ENCODE results near the gene TMEM30B.

DNA sequence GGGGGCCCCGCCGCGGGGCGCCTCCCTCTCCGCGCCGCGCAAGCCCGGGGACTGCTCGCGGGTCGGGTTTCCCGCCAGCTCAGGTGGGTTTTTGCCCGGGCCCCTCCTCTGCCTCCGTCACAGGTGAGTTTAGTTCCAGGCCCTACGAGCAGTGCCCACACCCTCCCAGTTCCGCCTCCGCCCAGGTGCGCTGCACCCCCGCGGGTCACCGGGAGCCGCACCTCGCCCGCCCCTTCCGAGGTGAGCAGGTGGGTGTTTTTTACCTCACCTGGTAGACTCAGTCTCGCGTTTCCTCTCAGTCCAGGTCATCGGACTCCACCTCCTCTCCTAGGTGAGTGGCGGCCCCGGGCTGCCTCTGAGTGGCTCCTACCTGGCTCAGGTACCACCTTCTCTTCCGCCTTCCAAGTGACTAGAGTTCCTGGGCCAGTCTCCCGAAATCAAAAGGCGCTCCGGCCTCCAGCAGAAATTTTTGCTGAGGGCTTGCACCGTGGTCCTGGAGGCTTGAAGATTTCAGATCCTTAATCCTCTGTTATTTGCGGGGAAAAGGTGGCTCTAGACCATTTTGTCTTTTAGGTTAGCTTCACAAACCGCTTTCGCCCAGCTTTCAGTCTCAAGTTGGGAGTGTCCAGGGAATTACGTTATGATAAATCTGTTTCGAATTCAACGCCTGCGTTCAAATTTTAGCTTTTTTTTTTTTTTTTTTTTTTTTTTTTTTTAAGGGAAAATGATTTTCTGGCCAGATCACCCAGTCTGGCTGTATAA lies at the start of gene TMEM30B:
- TF ChIP-seq, protein P1, sequence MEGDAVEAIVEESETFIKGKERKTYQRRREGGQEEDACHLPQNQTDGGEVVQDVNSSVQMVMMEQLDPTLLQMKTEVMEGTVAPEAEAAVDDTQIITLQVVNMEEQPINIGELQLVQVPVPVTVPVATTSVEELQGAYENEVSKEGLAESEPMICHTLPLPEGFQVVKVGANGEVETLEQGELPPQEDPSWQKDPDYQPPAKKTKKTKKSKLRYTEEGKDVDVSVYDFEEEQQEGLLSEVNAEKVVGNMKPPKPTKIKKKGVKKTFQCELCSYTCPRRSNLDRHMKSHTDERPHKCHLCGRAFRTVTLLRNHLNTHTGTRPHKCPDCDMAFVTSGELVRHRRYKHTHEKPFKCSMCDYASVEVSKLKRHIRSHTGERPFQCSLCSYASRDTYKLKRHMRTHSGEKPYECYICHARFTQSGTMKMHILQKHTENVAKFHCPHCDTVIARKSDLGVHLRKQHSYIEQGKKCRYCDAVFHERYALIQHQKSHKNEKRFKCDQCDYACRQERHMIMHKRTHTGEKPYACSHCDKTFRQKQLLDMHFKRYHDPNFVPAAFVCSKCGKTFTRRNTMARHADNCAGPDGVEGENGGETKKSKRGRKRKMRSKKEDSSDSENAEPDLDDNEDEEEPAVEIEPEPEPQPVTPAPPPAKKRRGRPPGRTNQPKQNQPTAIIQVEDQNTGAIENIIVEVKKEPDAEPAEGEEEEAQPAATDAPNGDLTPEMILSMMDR (IDR thresholded peaks at IDR 0.05) = no peak
- TF ChIP-seq EP300 (IDR thresholded peaks at IDR 0.05) (no peak), POLR2A (IDR thresholded peaks at IDR 0.05) (no peak), POLR2AphosphoS5 (IDR thresholded peaks at IDR 0.05) (no peak)

All from suprapubic skin (tissue), 4 donors.